ENCODE data around the gene AMOTL2.

Gene AMOTL2

GRCh38 chr3:134374105-134374790, at the start of gene AMOTL2:
Gene AMOTL2, minus strand, starts transcription at chr3:134374447. Its CDS starts 3,014 bp downstream, at chr3:134371433.
- no peak for DNase-seq

DNA sequence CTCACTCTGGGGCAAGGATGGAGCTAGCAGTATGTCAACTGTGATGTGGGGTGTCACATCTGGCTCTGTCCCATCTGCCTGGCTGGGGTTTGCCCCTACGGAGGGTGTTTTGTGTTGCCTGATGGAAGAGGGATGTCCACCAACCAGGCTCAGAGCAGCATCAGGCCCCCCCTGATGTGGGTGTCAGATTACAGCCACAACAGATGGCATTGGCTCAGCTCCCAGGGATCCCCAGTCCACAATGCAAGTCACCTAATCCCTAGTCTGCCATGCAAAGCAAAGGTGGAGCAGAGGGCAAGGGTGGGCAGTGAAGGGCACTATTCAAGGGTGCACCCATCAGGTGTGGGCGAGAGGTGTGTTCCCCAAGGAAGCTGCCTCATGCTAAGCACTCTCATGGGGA, 48.9 kb upstream of the AMOTL2 start:
- DNase-seq = no peak

DNA sequence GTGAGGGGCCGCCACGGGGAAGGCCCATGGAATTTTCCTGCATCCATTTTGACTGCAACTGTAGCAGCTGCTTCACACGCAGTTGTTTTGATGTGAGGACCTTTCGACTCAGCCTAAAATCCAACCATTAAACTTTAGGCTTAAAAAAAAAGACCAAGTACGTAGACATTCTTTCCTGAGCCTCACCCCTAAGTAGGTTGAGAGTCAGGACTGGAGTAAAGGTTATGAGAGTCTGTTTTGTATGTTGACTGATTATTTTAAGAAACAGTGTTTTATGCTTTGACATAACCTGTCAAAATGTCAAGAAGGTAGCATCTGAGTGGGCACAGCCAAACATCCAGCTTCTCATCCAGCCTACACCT, 45.7 kb upstream of the AMOTL2 start:
- no peak for DNase-seq

- DNase-seq = no peak
Observed at GRCh38 chr3:134419214-134419959, 45.1 kb upstream of the AMOTL2 start.

GRCh38 chr3:134409041-134409440, 34.8 kb upstream of the AMOTL2 start:
- no peak for DNase-seq

GRCh38 chr3:134407239-134407625, 33.0 kb upstream of the AMOTL2 start:
- no peak for DNase-seq

GRCh38 chr3:134406331-134407238, 32.3 kb upstream of the AMOTL2 start:
- no peak for DNase-seq

- DNase-seq = no peak
Observed at GRCh38 chr3:134404366-134404885, 30.2 kb upstream of the AMOTL2 start.

DNA sequence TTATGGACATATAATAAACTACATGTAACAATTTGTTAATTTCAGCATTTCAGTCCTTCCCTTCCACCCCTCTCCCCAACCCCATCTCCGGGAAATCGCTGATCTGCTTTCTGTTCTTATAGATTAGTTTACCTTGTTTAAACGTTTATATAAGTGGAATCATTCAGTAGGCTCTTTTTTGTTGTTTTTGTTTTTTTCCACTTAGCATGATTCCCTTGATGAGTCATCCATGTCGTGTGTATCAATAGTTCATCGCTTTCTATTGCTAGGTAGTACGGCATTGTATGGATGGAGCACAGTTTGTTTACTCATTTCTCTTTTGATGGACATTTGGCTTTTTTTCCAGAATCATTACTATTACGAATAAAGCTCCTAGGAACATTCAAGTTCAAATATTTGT, 23.5 kb upstream of the AMOTL2 start:
- DNase-seq = no peak

DNA sequence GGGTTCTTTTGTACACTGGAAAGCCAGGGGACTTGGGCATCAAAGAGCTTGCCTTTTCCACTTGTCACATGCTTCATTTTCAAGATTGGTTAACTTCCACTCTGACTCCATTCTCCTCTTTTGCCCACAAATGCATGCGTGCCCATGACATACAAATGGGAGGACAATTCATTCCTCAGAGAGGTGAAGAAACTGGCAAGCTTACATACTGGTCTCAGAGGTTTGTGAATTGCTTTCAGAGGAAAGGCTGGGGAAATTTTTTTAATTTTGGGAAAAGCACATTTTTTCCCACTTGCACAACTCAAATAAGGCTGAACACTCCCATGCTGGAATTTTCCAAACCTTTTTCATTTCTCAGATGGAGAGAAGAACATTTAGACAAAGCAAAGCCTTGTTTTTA, 20.9 kb upstream of the AMOTL2 start:
- DNase-seq = no peak

GRCh38 chr3:134394380-134394779, 20.1 kb upstream of the AMOTL2 start:
- no peak for DNase-seq

DNA sequence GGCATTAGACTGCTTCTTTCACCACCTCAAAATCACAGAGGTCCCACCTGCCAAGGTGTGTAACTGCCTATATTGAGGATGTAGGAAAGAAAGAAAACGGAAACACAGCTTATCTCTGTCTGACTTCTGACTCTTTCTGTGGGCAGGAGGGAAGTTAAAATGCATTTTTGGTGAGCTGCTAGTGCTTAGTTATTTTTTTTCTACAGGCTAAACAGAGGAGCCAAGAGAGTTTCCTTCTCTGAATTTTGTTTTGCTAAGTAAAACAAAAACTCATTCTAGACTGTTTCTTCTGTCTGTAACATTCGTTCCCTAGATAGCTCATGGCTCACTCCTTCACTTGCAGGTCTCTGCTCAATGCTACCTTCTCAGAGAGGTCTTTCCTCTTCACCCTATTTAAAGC, 18.8 kb upstream of the AMOTL2 start:
- DNase-seq = no peak

DNA sequence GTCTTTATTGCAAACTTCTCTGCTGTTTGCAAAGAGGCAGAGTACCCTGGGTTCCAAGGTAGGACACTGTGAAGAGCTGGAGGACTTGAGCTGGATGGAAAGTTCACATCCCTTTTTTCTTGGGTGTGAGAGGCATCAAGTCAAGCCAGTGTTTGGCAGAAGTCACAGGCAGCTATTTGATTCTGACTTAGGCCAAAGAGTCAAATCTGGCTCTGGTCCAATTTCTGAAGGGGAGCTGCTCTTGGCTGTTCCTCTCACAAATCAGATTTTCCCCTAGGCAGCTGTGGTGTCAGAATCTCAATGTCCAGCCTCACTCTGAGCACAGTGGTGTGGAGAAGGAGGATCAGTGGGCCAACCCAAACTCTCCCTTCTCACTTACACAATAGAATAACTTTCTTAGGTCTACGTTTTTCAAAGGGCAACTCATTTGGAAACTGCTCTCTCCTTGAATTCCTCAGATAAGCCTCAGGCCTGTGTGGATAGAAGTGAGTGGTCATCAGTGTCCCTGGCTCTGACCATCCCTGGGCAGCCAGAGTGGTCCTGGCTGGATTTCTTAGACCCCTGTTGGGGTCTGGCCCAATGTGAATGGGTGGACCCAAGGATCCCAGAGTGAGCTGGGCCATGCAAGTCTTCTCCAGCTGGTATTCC, 18.2 kb upstream of the AMOTL2 start:
- no peak for DNase-seq

GRCh38 chr3:134389865-134390264, 15.6 kb upstream of the AMOTL2 start:
- DNase-seq = no peak

- no peak for DNase-seq
Observed at GRCh38 chr3:134388788-134389485, 14.7 kb upstream of the AMOTL2 start.

DNA sequence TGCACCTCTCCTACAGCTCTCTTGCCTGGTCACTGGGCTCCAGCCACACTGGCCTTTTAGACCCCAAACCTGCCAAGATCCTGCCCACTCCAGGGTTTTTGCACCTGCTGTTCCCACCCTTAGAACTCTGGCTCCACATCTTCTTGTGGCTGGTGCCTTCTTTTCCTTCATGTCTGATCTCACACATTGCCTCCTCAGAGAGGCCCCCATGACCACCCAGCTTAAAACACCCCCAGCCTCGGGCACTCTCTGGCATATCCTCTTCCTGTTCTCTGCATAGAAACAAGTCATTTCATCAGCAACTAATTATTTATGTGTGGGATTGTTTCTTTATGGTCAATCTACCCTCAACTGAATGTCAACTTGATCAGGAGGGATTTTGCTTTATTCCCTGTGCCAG, 14.0 kb upstream of the AMOTL2 start:
- no peak for DNase-seq

DNA sequence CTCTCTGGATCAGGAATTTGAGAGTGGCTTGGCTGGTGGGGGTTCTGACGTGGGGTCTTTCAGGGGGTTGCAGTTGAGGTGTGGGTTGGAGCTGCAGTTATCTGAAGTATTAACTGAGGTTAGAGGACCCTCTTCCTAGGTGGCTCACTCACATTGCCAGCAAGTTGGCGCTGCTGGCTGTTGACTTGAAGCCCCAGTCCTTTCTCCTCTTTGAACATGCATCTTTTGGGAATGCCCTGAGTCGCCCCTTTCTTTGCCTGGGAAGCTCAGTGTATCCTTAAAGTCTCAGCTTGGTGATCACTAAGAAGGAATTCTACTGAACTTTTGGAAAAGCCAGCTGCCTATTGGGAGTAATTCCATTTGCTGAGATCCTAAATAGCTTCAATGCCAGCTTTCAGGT, 13.0 kb upstream of the AMOTL2 start:
- DNase-seq = no peak

- DNase-seq = no peak
Observed at GRCh38 chr3:134384963-134385362, 10.7 kb upstream of the AMOTL2 start.

DNA sequence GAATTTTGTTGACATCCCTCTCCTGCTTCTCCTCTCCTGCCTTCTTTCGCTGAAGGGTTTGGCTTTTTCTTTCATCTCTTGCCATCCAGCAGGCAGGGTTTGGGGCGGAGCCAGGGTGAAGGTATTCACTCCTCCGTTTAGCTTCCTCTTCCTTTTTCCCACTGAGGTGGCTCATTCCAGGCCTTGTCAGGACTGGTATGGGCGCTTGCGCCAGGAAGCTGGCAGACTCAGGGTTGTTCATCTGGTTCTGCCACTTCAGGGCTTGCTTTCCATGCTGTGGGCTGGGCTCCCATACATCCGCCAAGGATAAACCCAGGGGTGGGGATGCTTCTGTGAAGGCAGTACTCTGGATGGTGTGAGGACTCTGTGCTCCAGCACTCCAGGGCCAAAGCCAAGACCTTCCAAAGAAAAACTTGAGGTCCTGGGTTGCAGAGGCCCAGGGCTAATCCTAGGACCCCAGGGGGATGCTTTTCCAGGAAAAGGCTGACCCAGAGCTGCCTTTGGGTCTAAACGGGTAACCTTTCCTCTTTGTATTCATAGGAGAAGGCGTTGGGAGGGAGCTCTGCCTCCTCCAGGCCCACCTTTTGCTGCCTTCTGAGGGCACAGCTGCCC, 7.7 kb upstream of the AMOTL2 start:
- DNase-seq = no peak

GRCh38 chr3:134381076-134381475, 6.8 kb upstream of the AMOTL2 start:
- no peak for DNase-seq

DNA sequence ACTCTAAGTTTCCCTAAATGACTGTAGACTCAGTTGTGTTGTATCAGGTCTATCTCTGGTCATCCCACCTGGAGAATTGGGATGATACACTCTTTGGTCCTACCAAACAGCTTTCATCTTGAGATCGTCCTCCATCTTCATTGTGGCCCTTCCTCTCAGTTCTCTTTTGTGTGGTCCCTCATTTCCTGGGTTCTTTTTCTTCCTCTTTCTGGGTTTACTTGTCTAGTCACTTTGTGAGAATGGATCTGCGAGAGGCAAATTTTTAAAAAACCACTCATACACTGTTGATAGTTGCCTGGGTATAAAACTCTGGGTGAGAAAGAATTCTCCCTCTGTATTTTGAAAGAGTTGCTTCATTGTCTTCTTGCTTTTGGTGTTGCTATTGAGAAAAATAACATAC, 6.0 kb upstream of the AMOTL2 start:
- DNase-seq = no peak

GRCh38 chr3:134378818-134379217, 4.6 kb upstream of the AMOTL2 start:
- no peak for DNase-seq
